HG02571 (cell line): ENCODE measurements around the gene WDFY4.

Experiments used
- ATAC-seq: cut with Tn5 transposase; IDR thresholded peaks from one replicate; pipeline ENCODE4 v1.9.1; 2021; ENCODE audit warnings: mild to moderate bottlenecking, moderate library complexity; ENCODE audit not compliant: unreplicated experiment

The WDFY4 gene

DNA sequence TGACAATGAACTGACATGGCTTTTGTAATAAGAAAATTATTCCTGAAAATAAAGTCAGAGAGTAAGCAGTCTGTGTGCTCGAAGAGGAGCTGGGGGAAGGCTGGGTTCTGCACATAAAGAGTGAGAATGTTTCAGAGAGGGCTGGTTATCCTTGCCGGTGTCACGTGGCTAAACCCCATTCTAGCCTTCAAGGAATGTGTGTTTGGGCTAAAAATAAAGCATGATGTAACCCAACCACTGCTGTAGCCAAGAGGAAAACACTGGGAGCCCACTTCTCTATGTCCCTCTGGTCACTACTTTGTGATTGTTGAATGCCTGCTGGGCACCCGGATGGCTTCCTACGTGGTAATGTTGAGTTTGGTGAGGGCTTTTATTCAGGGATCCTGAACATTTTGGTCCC lies 23.5 kb downstream of the WDFY4 start:
- no peak for ATAC-seq

DNA sequence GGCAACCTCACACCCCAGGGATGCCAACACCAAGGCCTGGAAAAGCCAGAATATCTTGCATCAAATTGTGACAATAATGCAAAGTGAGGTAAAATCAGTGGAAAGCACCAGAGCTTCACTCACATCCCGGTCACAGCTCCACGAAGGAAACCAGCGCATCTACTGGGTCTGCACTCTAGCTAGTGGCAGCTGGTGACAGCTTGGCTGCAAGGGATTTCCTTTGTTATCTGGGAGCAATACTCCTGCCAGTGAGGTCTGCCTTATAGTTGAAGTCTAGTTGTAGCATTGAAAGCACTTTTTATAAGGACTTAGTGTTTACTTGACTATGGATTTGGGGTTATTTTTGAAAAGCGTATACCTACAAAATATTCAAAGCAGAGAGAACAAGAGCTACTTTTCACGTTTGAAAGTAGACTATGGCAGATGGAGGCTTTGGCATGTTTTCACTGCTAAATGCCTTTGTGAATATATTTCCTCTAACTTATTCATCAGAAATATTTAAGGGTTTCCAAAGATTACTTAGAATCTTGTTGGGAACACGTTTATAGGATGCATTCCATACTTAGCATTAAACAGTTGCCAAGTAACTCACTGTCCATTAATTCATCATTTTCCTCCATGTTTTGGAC lies 26.1 kb downstream of the WDFY4 start:
- ATAC-seq: no peak

GRCh38 chr10:48711830-48712229 lies 27.2 kb downstream of the WDFY4 start:
- no peak for ATAC-seq

DNA sequence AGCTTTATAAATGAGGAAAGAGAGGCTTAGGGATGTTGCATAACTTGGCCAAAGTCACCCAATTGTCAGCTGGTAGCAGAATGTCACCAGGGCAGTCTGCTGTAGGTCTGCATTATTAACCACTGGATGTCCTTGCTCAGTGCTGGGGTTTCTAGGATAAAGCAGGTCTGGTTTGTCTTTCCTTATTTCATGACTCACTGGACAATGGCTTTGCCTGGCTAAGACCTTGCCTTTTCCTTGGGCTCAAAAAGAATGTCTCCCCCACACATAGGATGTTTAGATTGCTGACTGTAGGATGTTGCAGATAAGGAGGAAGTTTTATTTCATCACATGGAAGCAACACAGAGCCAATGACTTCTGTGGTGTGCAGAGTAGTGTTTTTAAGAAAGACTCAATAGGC lies 29.4 kb downstream of the WDFY4 start:
- no peak for ATAC-seq

- ATAC-seq: no peak
Observed at GRCh38 chr10:48716416-48716815, 31.7 kb downstream of the WDFY4 start.

GRCh38 chr10:48720611-48721010 lies 35.9 kb downstream of the WDFY4 start:
- no peak for ATAC-seq

DNA sequence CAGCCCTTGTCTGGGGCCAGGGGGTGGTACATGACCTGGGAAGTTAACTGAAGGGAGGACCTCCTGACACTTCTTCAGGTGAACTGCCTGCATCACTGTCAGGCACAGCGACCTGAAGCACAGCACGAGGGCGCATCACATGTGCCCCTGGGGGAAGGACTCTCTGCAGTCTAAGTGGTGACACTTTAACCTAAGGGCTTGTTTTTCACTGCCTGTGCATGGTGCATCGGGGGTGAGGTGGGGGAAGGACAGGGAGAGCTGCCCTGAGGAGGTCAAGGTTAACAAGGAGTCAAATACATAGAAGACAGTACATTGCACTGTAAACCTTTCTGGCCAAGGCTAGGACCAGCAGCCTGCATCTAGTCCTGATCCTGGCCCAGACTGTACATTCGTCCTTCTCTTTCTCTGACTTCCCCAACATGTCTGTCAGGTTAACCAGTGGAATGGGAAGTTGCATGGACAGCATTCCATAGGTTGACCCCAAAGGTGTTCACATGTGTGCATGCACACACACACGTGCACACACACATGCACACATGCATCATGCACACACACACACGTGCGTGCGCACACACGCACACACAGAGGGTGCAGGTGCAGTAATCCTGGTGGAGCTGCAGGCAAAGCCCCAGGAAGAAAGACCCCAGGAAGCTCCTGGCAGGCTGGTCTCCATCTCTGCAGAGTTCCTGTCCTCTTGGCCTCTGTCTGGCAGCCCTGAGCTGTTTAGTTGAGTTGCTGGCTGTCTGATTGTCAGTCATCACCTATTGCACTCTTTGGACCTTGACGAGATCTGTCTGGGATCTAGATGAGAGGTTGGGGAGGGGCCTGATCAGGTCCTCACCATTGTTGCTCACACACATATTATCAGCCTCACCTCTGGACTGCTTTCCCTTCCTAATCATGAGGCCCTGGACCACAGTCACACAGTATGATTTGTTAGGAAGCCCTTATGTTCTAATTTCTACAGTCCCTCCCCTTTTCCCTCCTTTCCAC lies 37.8 kb downstream of the WDFY4 start:
- ATAC-seq: no peak

- no peak for ATAC-seq
Observed at GRCh38 chr10:48724127-48724526, 39.5 kb downstream of the WDFY4 start.

DNA sequence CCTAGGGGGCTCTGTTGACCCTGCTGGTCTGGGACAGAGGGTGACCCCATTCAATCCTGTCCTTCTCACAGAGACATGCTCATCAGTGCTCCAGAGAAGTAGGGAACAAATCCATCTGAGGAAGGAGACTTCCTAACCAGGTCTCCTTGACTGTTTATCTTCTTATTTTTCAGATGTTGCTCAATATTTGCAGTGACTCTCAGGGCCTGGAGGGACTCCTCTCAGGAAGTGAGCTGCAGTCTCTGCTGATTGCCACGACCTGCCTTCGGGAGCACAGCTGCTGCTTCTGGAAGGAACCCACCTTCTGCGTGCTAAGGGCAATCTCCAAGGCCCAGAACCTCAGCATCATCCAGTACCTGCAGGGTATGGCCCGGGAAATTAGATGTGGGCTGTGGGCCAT lies 41.0 kb downstream of the WDFY4 start:
- ATAC-seq: no peak

DNA sequence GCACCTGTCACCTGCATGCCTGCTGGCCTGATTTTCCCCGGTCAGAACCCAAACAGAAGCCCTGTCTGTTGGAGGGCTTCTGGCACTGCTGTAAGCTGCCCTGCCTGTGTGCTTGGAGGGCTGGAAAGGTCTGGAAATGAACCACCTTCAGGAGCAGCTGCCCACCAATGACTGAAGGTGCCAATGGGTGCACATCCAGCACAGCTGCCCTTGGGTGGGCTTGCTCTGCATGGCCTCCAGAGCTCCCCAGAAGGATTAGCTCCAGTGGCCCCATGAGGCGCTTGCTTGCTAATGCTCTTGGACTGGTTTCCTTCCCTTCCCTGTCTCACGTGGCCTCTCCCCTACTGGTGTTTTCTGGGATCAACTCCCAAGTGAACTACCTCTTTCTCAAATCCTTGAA lies 43.2 kb downstream of the WDFY4 start:
- ATAC-seq: no peak

GRCh38 chr10:48729222-48729621 lies 44.5 kb downstream of the WDFY4 start:
- no peak for ATAC-seq

DNA sequence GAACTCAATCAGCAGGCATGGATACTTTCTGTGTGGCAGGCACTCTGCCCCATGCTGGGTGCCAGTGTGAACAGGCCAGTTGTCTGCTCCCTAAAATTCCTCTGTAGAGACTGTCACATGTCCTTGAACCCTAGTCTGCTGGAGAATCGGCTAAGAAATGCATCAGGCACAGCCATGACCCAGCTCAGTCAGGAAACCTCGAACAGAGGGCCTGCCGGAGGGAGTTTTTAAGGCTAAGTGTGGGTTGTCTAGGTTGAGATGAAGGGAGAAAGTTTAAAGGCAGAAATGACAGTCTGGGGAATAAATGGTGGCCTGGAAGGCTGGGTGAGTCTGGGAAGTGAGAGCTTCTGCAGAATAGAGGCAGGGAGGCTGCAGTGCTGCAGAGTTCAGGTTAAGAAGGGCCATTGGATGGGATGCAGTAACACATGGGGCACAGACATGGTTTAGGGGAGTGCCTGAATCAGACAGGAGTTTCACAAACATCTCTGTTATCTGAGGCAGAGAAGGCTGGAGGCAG lies 45.3 kb downstream of the WDFY4 start:
- no peak for ATAC-seq

DNA sequence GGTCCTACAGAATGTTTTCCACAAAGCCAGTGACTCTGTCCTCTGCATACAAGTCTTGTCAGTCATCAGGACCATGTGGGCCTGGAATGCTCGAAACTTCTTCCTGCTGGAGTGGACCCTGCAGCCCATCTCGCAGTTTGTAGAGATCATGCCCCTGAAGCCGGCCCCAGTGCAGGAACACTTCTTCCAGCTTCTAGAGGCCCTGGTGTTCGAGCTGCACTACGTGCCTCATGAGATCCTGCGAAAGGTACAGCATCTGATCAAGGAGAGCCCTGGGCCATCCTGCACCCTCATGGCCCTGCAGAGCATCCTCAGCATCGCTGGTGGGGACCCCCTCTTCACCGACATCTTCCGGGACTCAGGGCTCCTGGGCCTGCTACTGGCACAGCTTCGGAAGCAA lies 46.5 kb downstream of the WDFY4 start:
- no peak for ATAC-seq

DNA sequence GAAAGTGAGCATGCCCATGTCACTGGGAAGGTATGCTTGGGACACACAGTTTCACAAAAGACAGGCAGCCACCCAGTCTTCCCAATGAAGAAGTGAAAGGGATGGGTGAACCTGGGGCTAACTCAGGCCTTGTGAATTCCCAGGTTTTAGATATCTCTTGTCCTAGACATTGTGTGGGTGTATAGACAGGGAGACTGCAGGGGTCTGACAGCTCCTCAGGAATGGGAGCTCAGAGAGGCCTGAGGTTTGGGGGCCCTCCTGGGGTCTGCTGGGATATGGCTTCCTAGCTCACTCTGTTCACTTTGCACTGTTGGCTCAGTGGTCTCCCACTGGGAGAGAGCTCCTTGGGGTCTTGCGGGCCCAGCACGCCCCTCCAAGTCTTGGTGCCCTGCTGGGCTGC lies 47.0 kb downstream of the WDFY4 start:
- no peak for ATAC-seq

GRCh38 chr10:48733329-48733728 lies 48.7 kb downstream of the WDFY4 start:
- ATAC-seq: no peak

- ATAC-seq: no peak
Observed at GRCh38 chr10:48735836-48736390, 51.2 kb downstream of the WDFY4 start.

DNA sequence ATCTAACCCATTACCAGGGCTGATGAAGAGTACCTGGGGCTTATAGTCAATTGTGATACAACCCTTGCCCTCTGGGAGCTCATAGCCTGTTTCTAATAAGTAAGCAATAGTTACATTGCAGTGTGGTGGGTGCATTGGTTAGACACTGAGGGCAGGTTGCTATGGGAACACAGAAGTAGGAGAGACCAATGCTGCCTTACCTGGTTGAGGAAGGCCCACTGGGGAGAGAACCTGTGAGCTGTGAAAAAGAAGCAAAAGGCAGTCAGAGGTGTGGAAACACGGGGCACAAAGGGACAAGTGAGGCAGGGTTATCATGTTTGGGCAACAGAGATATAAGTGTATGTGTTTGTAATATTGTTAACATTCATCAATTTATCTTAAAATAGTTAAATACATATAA lies 51.9 kb downstream of the WDFY4 start:
- ATAC-seq: no peak

DNA sequence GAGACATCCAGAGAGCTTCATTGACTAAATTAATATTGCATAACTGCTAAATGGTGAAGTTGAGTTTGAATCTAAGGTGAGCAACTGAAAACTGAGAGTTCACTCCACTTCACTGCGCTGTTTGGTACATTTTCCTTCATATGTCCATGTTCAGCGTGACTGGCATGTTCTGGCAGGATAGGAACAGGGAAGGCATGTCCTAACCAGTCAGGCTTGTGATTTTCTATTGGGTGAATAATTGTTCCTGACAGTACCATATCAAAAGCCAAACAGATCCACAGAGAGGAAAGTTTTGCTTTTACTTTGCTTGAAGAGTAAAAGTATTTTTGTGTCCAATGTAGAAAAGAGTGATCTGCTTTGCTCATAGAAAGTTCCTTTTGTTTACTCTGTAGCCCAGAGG lies 53.2 kb downstream of the WDFY4 start:
- ATAC-seq: no peak

DNA sequence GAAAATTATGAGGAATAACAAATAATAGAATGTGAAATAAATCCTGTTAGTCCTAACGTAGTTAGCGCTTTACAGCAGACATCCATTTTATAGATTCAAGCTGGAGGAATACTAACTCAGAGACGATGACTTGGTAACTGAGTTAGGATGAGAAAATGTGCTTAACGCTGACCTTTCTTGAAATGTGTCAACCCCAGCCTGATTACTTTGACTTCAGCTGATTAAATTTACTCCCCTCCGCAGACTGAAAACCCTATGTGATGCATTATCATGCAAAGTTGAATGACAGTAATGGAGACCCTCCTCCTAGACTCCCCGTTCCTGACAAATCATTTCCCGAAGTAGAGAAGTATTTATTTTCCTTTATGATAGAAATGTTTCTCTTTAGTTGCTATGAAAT lies 54.5 kb downstream of the WDFY4 start:
- ATAC-seq: no peak

GRCh38 chr10:48740015-48740707 lies 55.5 kb downstream of the WDFY4 start:
- ATAC-seq: no peak

- ATAC-seq: no peak
Observed at GRCh38 chr10:48740988-48741387, 56.3 kb downstream of the WDFY4 start.
